ENCODE results near the gene XPNPEP1.

XPNPEP1 gene

DNA sequence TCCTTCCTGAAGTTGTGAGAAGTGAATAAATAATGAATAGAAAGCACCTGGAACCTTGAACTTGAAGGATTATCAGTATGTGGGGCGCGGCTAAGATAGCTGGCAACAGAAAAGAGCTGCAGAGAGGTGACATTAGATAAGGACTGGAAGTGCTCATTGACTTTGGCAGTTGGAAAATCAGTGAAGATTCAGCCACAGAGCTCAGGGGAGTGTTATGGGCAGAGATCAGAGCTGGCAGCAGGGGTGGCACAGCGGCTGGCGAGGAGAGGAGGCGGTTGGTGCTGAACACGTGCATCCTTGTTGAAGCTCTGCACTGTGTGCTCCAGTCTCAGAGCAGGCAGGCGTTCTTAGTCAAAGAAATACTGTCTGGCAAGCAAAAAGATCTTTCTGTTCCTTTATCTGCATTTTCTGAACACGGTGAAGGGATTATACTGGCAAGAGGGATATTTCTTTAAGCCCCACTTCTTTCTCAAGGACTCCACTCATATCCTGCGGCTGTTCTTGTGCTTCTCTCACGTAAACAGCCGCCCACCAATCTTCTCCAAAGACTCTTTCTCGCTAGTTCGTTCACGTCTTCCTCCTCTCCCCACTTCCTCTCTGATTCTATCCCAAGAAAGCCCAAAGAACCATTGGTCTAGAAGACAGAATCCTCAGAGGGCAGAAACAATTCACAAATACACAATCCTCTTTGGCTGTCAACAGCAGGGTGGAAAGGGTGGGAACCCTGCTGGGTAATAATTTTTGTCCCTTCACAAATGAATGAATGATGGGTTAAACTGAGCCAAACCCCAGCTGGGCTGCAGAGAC is 45.8 kb upstream of the XPNPEP1 start:
- TF ChIP-seq TCF12 (IDR thresholded peaks at IDR 0.05; ENCODE audit: low read depth) (0 out of 2 replicates have a peak, but pooled peaks have one; percentile 9), CREB1 (IDR thresholded peaks at IDR 0.05; ENCODE audit: low read depth) (no peak)

DNA sequence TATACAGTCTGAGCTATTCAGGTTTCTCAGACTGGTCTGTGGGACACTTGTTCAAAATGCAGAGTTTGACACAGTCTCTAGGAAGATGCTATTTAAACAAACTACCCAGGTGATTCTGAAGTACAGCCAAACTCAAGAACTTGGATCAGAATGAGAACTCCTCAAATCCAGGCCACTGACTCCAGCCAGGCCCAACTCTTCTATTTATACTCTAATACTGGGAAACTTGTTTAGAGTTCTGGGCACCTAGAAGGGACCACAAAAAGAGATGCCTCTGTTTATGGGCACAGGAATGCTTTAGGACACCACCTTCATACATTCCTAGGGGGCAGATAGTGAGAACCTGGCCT is 44.4 kb upstream of the XPNPEP1 start:
- TF ChIP-seq TAF1 (IDR thresholded peaks at IDR 0.05; ENCODE audit: low read depth) (no peak), EGR1 (IDR thresholded peaks at IDR 0.05) (no peak), NFIC (IDR thresholded peaks at IDR 0.05) (no peak)
- TF ChIP-seq, protein P1, sequence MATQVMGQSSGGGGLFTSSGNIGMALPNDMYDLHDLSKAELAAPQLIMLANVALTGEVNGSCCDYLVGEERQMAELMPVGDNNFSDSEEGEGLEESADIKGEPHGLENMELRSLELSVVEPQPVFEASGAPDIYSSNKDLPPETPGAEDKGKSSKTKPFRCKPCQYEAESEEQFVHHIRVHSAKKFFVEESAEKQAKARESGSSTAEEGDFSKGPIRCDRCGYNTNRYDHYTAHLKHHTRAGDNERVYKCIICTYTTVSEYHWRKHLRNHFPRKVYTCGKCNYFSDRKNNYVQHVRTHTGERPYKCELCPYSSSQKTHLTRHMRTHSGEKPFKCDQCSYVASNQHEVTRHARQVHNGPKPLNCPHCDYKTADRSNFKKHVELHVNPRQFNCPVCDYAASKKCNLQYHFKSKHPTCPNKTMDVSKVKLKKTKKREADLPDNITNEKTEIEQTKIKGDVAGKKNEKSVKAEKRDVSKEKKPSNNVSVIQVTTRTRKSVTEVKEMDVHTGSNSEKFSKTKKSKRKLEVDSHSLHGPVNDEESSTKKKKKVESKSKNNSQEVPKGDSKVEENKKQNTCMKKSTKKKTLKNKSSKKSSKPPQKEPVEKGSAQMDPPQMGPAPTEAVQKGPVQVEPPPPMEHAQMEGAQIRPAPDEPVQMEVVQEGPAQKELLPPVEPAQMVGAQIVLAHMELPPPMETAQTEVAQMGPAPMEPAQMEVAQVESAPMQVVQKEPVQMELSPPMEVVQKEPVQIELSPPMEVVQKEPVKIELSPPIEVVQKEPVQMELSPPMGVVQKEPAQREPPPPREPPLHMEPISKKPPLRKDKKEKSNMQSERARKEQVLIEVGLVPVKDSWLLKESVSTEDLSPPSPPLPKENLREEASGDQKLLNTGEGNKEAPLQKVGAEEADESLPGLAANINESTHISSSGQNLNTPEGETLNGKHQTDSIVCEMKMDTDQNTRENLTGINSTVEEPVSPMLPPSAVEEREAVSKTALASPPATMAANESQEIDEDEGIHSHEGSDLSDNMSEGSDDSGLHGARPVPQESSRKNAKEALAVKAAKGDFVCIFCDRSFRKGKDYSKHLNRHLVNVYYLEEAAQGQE (IDR thresholded peaks at IDR 0.05; ENCODE audit: low read depth) = no peak

DNA sequence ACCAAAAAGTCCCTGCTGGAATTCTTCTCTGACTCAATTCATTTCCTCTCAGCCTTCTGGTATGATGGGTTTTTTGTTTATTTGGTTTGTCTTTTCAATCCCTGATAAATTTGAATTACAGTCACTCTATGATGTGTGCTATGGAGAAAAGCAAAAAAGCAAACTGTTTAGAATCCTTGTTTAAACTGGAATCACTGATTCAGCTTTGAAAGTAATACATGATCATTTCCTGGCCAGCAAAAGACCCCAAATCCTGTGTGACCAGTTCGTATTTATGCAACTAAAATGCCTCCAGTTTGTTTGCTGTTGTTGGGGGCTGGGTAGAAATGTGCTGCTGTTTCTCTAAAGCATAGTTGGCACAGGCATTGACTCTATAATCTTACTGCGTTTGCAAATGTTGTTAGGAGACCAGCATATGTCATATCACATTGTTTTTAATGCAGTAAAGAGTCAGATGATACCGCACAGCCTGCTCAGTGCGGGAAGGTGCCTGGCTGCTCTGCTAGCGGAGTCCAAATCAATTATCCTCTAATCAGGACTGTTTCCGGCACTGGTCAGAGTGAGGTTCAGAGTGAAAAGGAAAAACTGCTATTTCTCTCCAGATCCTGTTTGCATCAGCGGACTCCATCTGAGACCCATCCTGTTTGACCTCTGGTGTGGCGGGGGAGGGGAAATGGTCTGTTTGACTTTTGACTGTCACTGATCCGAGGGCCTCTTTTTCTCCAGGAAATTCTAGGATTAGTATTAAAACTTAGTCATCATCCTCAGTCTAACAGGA is 43.8 kb upstream of the XPNPEP1 start:
- TF ChIP-seq EP300 (IDR thresholded peaks at IDR 0.05; ENCODE audit: borderline replicate concordance) (no peak), YY1 (IDR thresholded peaks at IDR 0.05; ENCODE audit: low read depth) (no peak), TCF12 (IDR thresholded peaks at IDR 0.05; ENCODE audit: low read depth) (no peak), CEBPB (IDR thresholded peaks at IDR 0.05) (no peak), TAF1 (IDR thresholded peaks at IDR 0.05; ENCODE audit: low read depth) (no peak), CREB1 (IDR thresholded peaks at IDR 0.05; ENCODE audit: low read depth) (no peak), EGR1 (IDR thresholded peaks at IDR 0.05) (no peak)
- TF ChIP-seq, protein P1 (IDR thresholded peaks at IDR 0.05; ENCODE audit: low read depth) = no peak

GRCh38 chr10:109964318-109964717 is 41.0 kb upstream of the XPNPEP1 start:
- TF ChIP-seq CREB1 (IDR thresholded peaks at IDR 0.05; ENCODE audit: low read depth) (no peak), MAX (IDR thresholded peaks at IDR 0.05) (no peak), FOXM1 (IDR thresholded peaks at IDR 0.05; ENCODE audit: borderline replicate concordance, low read depth) (no peak), NFIC (IDR thresholded peaks at IDR 0.05) (no peak), USF1 (IDR thresholded peaks at IDR 0.05) (no peak), TCF12 (IDR thresholded peaks at IDR 0.05; ENCODE audit: low read depth) (no peak), ZBTB7A (IDR thresholded peaks at IDR 0.05; ENCODE audit: low read depth) (no peak), RAD21 (IDR thresholded peaks at IDR 0.05; ENCODE audit: low read depth) (no peak), EP300 (IDR thresholded peaks at IDR 0.05; ENCODE audit: borderline replicate concordance) (no peak), CEBPB (IDR thresholded peaks at IDR 0.05) (no peak), EGR1 (IDR thresholded peaks at IDR 0.05) (no peak)

DNA sequence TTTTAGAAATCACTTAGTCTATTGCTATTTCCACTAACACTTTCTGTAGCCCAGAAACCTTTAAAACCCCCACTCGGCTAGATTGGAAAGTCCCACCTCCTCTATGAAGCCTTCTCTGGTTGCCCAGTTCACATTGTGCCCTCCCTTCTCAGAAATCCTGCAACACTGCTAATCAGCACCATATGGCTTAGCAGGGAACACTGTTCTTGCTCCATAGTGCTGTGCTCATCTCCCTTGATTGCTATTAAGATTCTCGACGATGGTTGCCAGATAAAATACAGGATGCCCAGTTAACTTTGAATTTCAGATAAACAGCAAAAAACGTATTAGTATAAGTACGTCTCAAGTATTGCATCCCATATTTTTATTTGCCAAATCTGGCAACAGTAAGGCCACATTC is 40.1 kb upstream of the XPNPEP1 start:
- TF ChIP-seq RAD21 (IDR thresholded peaks at IDR 0.05; ENCODE audit: low read depth) (no peak), NFIC (IDR thresholded peaks at IDR 0.05) (no peak), ZBTB7A (IDR thresholded peaks at IDR 0.05; ENCODE audit: low read depth) (no peak), TAF1 (IDR thresholded peaks at IDR 0.05; ENCODE audit: low read depth) (no peak), FOXM1 (IDR thresholded peaks at IDR 0.05; ENCODE audit: borderline replicate concordance, low read depth) (no peak), TEAD4 (IDR thresholded peaks at IDR 0.05) (no peak), USF1 (IDR thresholded peaks at IDR 0.05) (no peak), EP300 (IDR thresholded peaks at IDR 0.05; ENCODE audit: borderline replicate concordance) (no peak)
- TF ChIP-seq, protein P1 (IDR thresholded peaks at IDR 0.05; ENCODE audit: low read depth) = no peak

All from Ishikawa (cell line).